ENCODE results near the gene EMSY.

EMSY gene

DNA sequence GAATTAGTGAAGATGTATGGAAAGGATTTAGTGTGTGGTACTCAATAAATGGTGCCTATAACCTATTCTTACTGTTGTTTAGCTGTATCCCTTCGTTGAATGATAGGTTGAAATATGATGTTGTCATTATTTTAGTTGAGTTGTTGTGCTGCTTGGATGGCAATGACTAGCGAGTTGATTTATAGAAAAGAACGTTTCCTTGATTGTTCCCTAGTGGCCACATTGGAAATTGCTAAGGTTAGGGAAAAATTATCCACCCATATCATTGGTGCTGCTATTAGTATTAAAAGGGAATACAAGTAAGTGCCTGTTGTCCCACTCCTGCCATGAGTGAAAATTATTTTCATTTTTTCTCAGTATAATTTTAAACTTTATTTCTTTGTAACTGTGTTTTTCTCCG, 14.5 kb downstream of the EMSY start:
- DNase-seq: no peak

- DNase-seq: no peak
Measured at GRCh38 chr11:76459846-76460245, 15.0 kb downstream of the EMSY start.

DNA sequence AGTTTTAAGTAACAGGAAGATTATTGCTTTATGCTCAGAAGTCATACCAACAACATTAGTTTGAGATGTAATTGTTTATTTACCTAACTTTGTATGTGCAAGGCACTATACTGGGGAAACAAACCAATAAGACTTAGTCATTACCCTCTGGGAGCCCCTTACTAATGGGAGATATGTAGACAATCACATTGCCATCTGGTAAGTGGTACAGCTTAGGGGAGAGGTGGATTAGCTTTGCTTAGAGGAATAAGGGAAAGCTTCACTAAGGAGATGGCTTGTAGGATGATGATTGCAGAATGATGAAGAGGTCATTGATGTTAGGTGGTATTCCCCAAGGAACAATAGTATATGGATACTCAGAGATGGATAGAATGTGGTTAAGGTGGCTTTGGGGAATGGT, 17.5 kb downstream of the EMSY start:
- no peak for DNase-seq

- DNase-seq: no peak
Measured at GRCh38 chr11:76465701-76466100, 20.9 kb downstream of the EMSY start.

DNA sequence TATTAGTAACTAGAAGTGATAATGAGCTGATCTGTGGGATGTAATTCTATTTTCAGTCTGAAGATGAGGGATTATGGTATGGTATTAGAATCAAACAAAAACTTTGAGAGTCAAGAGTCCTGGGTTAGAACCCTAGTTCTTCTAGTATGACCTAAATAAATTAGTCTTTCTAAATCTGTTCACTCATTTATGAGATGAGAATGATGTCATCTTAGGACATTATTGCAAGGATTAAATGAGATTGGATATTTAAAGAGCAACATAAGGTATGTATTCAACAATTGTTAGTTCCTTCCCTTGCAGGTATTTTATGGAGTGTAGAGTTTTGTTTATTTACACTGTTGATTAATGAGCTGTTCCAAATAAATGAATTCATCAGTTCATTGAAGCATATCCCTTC, 21.8 kb downstream of the EMSY start:
- DNase-seq: no peak

DNA sequence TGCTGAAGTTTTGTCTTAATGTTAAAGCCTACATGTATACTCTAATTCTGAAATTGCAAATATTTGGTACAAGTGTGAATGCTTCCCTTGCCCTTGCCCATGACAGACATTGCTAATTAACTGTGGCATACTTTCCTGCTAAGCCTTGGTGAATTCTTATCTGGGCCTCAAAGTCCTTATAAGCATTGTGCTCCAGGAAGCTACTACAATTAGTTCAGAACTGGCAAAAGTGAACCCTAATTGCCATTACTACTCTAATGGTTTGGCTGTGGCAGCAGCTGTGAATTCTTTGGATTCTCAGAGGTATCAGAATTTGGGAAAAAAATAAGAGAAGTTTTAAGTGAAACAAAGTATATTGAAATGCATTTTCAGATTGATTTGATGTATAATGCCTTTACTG, 24.3 kb downstream of the EMSY start:
- no peak for DNase-seq

DNA sequence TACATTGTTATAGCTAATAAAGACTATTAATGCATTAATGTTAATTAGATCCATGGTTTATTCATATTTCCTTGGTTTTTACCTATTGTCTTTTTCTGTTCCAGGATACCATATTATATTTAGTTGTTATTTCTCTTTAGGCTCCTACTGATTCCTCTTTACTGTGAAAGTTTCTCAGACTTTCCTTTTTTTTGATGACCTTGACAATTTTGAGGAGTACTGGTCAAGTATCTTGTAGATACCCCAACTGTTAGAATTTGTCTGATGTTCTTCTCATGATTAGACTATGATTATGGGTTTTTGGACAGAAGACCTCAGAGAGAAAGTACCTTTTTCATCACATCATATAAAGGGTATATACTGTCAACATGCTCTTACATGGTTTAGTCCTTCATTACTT, 26.6 kb downstream of the EMSY start:
- no peak for DNase-seq

DNA sequence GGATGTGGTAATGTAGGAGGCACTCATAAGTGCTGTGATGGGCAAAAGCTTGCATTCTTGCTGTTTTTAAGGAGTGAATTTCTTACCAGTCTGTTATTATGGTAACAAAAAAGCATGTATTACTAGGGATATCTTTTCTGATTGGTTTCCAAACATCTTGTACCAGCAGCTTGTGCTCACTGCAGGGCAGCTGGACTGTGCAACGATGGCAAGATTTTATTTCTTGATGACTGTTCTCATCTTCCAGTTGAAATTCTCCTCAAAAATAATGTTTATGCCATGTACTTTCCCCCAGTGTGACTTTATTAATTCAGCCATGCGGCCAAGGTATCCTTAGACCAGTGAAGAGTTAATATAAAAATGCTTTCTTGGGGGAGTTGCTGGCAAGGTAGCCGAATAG, 35.4 kb downstream of the EMSY start:
- DNase-seq: no peak

DNA sequence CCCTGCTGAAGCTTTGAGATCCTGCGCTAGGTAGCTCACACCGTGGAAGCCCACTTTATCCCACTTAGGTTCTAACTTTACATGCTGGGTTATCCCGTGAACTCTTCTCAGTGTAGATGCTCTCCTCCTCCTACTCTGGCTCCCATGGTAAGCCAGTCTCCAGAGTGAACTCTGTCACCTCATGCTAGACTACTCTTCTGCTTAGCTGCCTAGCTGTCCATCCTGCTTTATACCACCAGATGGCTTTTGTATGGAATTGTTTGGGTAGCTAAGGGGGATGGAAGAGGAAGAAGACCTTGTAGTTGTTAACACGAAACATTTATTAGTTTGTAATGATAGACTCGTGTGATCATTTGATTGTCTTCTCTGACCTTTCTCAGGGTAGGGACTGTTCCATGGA, 46.8 kb downstream of the EMSY start:
- DNase-seq: no peak

DNA sequence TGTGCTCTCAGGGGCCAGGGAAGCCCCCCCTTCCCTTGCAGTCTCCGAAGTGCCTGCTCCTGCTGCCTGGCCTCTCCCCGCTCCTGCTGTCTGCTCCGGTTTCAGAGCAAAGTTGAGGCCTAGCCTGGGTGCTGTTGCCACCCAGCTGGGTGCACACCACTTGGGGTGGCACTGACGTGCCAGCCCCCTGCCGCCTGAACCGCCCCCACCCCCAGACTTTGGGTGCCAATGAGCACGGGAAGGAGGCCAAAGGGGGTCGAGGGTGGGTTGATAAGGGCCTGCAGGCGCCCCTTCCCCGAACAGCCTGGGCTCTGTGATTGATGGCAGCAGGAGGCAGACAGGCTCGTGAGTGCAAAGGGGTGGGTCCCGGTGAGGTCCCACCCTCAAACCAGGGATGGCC, 48.2 kb downstream of the EMSY start:
- no peak for DNase-seq

DNA sequence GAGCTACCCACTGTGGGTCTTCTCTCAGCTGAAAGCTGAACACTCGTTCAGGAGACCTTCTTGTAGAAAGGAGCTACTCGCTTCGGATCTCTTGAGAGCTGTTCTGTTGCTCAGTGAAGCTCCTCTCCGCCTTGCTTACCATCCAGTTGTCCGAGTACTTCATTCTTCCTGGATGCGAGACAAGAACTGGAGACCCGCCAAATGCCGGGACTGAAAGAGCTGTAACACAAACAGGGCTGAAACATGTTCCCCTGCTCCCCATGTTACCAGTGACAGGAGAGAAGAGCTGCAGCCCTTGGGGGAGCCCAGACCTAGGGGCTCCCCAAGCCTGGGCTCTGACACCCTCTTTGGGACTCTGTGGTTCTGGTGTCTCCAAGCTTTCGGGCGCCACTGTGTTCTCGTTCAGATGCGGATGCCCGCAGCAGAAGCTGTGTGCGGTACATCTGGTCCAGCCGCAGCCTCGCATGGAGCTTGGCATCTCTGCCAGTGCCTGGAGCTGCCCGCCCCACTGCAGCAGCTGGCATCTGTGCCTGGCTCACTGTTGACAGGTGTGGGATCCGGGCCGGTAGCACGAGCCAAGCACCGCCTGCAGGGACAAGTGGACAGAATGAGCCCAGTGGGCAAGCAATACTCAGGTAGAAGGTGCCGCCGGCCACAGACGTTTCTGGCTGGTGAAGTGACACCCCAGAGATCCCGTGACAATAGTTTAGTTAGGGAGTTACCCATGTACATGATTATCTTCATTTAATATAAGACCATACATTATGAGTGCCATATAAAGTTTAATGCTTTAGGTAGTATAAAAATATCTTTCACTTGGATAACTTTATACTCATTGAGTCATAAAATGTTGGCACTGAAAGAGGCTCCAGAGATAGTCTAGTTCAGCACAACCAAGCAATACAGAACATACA, 49.1 kb downstream of the EMSY start:
- DNase-seq: no peak

DNA sequence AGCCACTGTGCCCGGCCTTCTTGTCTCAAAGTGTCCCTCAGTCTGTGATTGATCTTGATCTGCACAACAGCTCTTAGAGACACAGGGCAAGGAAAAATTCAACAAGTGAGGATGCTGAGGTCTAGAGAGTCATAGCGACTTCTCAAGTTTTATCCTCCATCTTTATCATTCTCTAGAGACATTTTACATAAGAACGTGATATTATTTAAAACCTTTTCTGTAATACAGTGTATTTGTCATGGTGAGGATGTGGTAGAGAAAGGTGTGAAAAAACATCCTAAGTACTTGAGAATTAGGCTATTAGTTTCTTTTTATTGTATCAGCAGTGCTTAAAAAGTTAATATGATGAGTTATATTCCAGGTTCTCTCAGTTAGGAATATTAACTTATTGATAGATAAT, 50.2 kb downstream of the EMSY start:
- DNase-seq: no peak

- DNase-seq: no peak
Measured at GRCh38 chr11:76496174-76496573, 51.4 kb downstream of the EMSY start.

DNA sequence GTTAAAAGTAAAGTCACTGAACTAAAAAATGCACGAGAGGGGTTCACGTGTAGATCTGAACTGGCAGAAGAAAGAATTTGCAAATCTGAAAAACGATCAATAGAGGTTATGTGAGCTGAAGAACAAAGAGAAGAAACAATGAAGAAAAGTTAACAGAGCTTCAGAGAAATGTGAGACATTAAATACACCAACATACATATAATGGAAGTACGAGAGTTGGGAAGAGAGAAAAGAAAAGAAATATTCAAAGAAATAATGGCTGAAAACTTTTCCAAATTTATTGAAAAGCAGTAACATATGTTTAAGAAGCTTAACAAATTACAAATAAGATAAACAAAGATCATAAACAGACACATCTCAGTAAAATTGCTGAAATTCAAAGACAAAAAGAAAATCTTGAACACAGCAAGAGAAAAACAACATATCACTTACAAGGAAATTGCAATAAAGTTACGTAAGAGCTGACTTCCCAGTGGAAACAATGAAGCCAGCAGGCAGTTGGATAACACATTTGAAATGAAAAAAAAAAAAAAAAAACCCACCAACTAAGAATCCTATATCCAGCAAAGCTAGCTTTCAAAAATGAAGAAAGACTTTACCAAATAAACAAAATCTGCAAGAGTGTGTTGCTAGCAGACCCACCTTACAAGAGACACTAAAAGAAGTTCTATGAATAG, 56.8 kb downstream of the EMSY start:
- no peak for DNase-seq

GRCh38 chr11:76506833-76507232, 62.0 kb downstream of the EMSY start:
- no peak for DNase-seq

DNA sequence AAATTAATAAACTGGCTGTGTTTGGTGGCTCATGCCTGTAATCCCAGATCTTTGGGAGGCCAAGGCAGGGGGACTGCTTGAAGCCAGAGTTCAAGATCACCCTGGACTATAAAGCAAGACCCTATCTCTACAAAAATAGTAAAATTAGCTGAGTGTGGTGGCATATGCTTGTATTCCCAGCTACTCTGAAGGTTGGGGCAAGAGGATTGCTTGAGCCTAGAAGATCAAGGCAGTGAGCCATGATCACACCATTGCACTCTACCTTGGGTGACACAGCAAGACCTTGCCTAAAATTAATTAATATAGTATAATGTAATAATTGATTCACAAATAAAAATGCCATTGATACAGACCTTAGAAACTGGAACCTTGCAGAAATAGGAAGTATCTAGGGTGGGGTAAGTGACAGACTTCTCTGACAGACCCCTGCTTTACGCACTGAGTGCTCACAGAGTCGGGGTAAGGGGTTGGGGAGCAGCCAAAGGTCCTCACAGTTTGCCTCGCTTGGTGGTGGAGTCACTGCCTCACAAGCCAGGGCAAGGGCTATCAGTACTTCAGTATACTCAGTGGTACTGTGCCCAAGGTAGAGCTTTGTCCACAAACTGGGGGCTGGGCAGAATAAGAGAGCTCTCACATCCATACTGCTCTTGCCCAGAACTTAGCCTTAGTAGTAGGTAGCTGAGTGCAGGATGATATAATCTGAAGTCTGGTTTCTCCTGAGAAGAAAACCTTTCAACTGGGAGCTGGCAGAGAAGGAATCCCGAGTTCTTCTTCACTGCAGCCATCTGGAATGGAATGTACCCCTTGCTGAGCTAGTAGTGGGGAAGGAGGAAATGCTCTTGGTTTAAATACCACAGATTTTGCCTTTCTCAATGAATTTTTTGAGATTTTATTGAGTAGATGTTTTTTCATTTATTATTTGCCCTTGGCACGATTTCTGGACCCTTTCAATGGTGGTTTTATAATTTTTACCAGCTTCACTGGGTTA, 65.5 kb downstream of the EMSY start:
- DNase-seq: no peak

- DNase-seq: no peak
Measured at GRCh38 chr11:76512851-76513653, 68.2 kb downstream of the EMSY start.

GRCh38 chr11:76513654-76514034, 68.8 kb downstream of the EMSY start:
- DNase-seq: no peak

DNA sequence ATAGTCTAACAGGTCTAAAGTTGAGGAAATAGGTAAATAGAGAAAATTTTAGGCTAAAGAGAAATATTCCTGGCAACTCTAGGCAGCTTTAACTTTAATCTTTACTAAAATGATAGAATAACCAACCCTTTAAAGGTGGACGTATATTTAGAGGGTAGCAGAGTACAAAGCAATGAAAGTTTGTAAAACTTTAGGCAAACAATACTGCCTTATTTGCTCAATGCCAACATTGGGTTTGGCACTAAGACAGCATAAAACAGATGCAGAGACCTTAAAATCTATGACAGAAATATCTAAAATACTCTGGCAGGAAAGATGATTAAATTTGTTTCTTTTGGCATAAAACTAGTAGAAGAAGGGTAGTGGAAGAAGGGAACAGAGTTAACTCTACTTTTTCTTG, 70.7 kb downstream of the EMSY start:
- no peak for DNase-seq

- DNase-seq: no peak
Measured at GRCh38 chr11:76523147-76523546, 78.3 kb downstream of the EMSY start.

GRCh38 chr11:76523786-76524436, 79.1 kb downstream of the EMSY start:
- no peak for DNase-seq

DNA sequence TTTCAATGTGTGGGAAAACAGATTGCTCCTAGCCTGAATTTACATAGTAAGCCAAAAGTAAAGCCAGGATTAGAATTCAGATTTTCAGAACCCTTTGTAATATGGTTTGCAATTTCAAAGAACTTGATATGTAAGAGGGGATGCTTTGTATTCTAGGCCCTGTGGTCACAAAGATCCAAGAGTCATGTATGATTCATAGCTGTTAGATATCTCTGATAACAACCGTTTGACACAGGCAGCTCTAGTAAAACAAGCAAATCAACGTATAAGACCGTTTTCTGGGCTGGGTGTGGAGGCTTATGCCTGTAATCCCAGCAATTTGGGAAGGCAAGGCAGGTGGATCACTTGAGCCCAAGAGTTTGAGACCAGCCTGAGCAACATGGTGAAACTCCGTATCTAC, 79.6 kb downstream of the EMSY start:
- no peak for DNase-seq

Data from NCI-H1048 (cell line).